ENCODE data around the gene CHMP4A.

The CHMP4A gene

DNA sequence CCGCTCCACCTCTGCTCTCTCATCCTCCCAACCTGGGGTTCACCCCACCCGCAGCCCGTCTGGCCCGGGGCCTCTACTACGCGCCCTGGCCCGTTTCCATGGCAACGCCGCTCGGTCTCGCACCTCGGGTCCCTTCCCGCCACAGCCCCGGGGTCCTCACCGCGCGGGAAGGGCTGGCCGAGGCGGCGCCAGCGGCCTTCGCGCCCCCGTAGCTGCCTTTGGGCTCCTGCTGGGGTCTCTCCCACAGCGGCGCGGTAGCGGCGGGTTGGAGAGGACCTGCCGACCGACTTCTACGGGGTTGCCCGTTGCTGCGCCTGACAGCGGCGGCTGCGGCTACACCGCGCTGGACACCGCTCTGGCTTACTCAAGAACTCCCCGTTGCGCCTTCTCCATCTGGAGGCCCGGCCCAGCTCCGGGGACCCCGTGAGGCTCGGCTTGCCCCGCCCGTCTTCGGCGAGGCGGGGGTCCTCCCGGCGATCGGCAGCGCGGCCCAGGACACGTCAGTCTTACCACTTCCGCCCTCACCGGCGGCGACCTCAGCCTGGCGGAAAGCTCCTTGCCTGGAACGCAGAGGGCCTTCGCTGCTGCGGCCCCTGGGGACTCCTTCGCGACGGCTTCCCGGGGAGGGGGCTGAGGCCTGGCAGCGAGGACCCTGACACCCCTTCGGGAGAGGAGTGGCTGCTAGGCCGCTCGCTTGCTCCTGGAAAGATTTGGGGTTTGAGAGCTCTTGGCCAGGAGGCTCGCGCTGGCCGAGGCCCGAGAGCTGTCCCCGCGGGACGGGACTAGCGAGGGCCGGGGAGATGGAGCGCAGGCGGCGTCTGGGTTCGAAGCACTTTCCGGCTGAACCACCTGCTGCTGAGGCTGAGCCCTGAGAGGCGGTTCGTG lies 17.9 kb downstream of the CHMP4A start, which contains the start of gene TM9SF1:
Gene TM9SF1, minus strand, starts transcription at position 256 of the 885 bp plus-strand sequence. CDS start 422 bp downstream, outside the sequence.
- peak within 1 kb of the TSS; percentile 63 for H3K9ac ChIP-seq (ENCODE audit: low read length)
- peaks cover 24% of the 10 kb centered on the region for H3F3A ChIP-seq (ENCODE audit: insufficient read depth)
- peak within 1 kb of the TSS; percentile 72 for H2AFZ ChIP-seq (ENCODE audit: low read depth, low read length, severe bottlenecking)
- TF ChIP-seq, protein P1, sequence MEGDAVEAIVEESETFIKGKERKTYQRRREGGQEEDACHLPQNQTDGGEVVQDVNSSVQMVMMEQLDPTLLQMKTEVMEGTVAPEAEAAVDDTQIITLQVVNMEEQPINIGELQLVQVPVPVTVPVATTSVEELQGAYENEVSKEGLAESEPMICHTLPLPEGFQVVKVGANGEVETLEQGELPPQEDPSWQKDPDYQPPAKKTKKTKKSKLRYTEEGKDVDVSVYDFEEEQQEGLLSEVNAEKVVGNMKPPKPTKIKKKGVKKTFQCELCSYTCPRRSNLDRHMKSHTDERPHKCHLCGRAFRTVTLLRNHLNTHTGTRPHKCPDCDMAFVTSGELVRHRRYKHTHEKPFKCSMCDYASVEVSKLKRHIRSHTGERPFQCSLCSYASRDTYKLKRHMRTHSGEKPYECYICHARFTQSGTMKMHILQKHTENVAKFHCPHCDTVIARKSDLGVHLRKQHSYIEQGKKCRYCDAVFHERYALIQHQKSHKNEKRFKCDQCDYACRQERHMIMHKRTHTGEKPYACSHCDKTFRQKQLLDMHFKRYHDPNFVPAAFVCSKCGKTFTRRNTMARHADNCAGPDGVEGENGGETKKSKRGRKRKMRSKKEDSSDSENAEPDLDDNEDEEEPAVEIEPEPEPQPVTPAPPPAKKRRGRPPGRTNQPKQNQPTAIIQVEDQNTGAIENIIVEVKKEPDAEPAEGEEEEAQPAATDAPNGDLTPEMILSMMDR (IDR thresholded peaks at IDR 0.05; ENCODE audit: insufficient read depth, low read length, poor library complexity, severe bottlenecking): no peak
- H4K20me1 ChIP-seq (ENCODE audit: low read depth, low read length): no peaks in the 10 kb centered on the region
- H3K4me2 ChIP-seq (ENCODE audit: low read depth, low read length, poor library complexity, severe bottlenecking): peak within 1 kb of the TSS; percentile 74
- no peaks in the 10 kb centered on the region for H3K9me2 ChIP-seq (replicated peaks; ENCODE audit: insufficient read depth, low read length)
- no peaks in the 10 kb centered on the region for H3K9me3 ChIP-seq (ENCODE audit: insufficient read depth, low read length)
- H3K79me2 ChIP-seq (ENCODE audit: insufficient read depth, low read length): peaks cover 18% of the 10 kb centered on the region; the same call in 1 of the 2 replicates
- H3K4me3 ChIP-seq (ENCODE audit: insufficient read depth, low read length, poor library complexity, severe bottlenecking): peak within 1 kb of the TSS; percentile 66
- no peaks in the 10 kb centered on the region for H3K27me3 ChIP-seq (ENCODE audit: low read length)
- H3K27ac ChIP-seq (ENCODE audit: low read depth, low read length): peak within 1 kb of the TSS; percentile 83
- no peaks in the 10 kb centered on the region for H3K36me3 ChIP-seq (ENCODE audit: low read length)

DNA sequence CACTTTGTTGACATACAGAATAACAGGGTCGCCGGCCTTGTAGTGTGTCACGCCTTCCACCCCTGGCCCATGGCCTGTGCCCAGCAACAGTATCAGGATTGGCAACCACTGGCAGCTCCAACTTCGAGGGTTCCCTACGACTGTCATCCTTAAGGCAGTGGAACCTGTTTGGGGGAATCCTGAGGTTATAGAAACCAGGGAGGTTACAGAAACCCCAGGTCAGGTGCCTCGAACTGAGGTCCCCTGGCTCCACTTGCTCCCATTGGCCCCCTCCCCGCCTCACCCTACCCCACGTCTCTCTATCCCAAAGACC lies 18.5 kb downstream of the CHMP4A start:
- peak overlapping the region; percentile 63 for H3K9ac ChIP-seq (ENCODE audit: low read length)
- no peaks in the 10 kb centered on the region for H3K9me3 ChIP-seq (ENCODE audit: insufficient read depth, low read length)
- peak overlapping the region; percentile 83 for H3K27ac ChIP-seq (ENCODE audit: low read depth, low read length)
- TF ChIP-seq, protein P1 (IDR thresholded peaks at IDR 0.05; ENCODE audit: insufficient read depth, low read length, poor library complexity, severe bottlenecking): no peak
- H4K20me1 ChIP-seq (ENCODE audit: low read depth, low read length): no peaks in the 10 kb centered on the region
- H3K9me2 ChIP-seq (replicated peaks; ENCODE audit: insufficient read depth, low read length): no peaks in the 10 kb centered on the region
- H3K4me2 ChIP-seq (ENCODE audit: low read depth, low read length, poor library complexity, severe bottlenecking): peak overlapping the region; percentile 74
- peak overlapping the region; percentile 72 for H2AFZ ChIP-seq (ENCODE audit: low read depth, low read length, severe bottlenecking)
- H3K79me2 ChIP-seq (ENCODE audit: insufficient read depth, low read length): peaks cover 18% of the 10 kb centered on the region; the same call in 1 of the 2 replicates
- peaks cover 27% of the 10 kb centered on the region for H3F3A ChIP-seq (ENCODE audit: insufficient read depth)
- no peaks in the 10 kb centered on the region for H3K27me3 ChIP-seq (ENCODE audit: low read length)
- peak overlapping the region; percentile 66 for H3K4me3 ChIP-seq (ENCODE audit: insufficient read depth, low read length, poor library complexity, severe bottlenecking)
- no peaks in the 10 kb centered on the region for H3K36me3 ChIP-seq (ENCODE audit: low read length)

DNA sequence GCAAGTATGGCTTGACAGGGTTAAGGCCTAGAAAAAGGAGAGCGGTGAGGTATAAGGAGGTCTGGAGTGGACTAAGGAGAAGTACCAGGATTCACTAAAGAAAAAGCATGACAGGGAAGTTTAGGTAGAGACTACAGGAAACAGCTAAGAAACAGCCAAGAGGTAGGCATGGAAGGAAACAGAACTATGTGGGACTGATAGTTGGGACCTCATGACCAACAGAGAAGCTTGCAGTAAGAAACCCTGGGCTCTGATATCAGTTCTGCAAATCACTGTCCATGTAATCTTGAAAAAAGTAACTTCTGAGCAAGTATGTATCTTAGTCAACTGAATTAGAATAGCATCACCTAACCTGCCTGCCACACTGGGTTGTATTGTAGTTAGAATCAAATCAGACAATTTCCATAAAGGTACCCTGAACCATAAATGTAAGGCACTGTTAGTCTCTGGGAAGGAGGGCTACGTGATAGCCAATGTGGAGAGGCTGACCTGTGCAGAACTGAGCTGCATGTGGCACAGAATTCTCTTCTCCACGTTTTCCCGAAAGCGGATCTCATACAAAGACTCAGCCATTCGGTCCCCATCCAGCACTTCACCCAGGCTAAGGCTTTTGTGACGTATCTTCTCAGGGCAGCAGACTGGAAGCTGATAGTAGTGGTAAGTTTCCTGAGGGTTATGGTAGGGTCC lies 19.0 kb downstream of the CHMP4A start:
- H3K27me3 ChIP-seq (ENCODE audit: low read length): no peaks in the 10 kb centered on the region
- H3K9ac ChIP-seq (ENCODE audit: low read length): no peak overlapping the region; the same call in 1 of the 2 replicates
- no peak overlapping the region for H2AFZ ChIP-seq (ENCODE audit: low read depth, low read length, severe bottlenecking)
- H3F3A ChIP-seq (ENCODE audit: insufficient read depth): peaks cover 32% of the 10 kb centered on the region
- H3K36me3 ChIP-seq (ENCODE audit: low read length): no peaks in the 10 kb centered on the region
- H3K9me3 ChIP-seq (ENCODE audit: insufficient read depth, low read length): no peaks in the 10 kb centered on the region
- no peaks in the 10 kb centered on the region for H3K9me2 ChIP-seq (replicated peaks; ENCODE audit: insufficient read depth, low read length)
- H4K20me1 ChIP-seq (ENCODE audit: low read depth, low read length): no peaks in the 10 kb centered on the region
- no peak overlapping the region for H3K27ac ChIP-seq (ENCODE audit: low read depth, low read length)
- TF ChIP-seq, protein P1 (IDR thresholded peaks at IDR 0.05; ENCODE audit: insufficient read depth, low read length, poor library complexity, severe bottlenecking): no peak
- no peak for TF ChIP-seq EZH2phosphoT487 (conservative IDR thresholded peaks at IDR 0.05; ENCODE audit: low read length)
- H3K4me3 ChIP-seq (ENCODE audit: insufficient read depth, low read length, poor library complexity, severe bottlenecking): peak overlapping the region; percentile 66
- H3K79me2 ChIP-seq (ENCODE audit: insufficient read depth, low read length): peaks cover 18% of the 10 kb centered on the region; the same call in 1 of the 2 replicates
- H3K4me2 ChIP-seq (ENCODE audit: low read depth, low read length, poor library complexity, severe bottlenecking): peak overlapping the region; percentile 74
